NOMO-1 treated with DMSO at 0.1 percent for 48 hours (cell line): ENCODE measurements around the gene RGS7.
"Not testable (repeated sequence)": the region's sequence is repeated elsewhere in the genome, so short reads cannot be mapped to it uniquely, and the experiment has no call there.

Experiments
- DNase-seq: peaks from one replicate; lab custom pipeline; 2025; ENCODE audit not compliant: unreplicated experiment; lab: John Stamatoyannopoulos, UW

The RGS7 gene

DNA sequence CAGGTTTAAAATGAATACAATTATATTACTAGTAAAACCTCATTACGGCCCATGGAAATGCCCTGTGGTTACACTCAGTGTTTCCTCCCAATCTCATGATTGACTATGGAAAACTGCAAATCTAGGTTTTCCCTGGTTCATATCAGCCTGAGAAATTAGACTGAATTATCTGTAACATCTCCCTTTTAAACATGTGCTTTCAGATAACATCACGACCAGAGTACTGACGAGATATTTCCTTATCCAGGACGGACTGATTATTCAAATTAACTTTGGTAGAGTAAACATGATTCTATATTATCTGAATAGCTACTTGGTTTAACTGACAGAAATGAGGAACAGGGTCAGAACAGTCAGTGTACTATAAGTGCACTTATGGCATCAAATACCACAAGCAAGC is 82.3 kb downstream of the RGS7 start:
- DNase-seq: no peak

DNA sequence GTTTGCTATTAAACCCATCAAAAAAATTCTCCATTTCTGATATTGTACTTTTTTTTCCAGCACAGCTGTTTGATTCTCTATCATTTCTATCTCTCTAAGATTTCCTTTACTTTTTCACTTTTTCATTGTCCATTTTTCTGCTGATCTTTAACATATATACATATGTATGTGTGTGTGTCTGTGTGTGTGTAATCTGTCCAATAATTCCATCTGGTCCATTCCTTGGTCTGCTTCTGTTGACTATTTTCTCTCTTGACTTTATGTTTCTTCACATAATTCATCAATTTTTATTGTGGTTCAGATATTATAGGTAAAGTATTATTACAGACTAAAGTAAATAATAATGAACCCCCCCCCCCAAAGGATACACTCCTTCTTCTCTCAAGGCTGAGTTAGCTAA is 84.2 kb downstream of the RGS7 start:
- no peak for DNase-seq

DNA sequence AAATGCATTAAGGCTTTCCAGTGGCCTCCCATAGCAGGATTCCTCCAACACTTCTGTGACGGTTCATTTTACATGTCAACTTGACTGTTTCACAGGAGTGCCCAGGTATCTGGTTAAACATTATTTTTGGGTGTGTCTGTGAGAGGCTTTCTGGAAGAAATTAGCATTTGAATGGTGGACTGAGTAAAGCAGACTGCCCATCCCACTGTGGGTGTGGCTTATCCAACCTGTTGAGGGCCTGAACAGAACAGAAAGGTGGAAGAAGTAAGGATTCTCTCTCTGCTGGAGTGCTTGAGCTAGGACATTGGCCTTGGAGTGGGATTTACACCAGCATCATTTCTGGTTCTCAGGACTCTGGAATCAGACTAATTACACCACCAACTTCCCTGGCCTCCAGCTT is 85.6 kb downstream of the RGS7 start:
- no peak for DNase-seq

DNA sequence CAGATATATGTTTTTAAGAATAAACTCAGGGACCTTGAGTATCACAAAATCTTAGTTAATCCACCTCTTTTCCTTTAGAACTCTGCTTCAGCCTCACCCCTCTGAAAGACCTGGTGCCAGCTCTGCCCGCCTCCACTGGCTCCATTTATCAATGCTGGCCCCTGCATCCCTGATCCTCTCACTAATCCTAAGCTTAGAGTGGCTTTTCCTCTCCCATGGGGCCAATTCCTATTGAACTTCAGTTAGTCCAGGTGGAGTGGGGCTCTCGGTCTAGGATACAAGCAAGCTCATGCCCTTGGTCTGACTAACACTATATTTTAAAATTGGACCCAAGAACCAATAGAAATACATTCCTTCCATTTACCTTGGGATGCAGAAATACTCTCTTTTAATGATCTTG is 87.0 kb downstream of the RGS7 start:
- no peak for DNase-seq

DNA sequence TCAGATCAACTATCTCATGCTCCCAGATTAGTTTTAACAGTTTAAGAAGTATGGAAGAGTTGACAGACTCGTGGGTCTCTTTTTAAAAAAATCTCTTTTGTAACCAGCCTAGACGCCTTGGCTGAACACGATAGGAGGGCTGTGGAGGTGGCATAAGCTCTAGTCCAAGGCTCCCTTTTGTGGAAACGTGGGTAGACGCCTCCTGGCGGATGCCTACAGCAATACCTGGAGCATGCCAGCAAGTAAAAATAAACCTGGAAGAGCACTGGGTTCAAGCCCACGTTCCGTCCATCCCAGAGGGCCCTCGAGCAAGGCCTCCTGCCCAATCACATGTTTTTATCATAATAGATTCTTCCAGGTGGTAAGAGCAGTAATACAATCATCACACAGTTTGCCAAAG is 87.9 kb downstream of the RGS7 start:
- DNase-seq: no peak

DNA sequence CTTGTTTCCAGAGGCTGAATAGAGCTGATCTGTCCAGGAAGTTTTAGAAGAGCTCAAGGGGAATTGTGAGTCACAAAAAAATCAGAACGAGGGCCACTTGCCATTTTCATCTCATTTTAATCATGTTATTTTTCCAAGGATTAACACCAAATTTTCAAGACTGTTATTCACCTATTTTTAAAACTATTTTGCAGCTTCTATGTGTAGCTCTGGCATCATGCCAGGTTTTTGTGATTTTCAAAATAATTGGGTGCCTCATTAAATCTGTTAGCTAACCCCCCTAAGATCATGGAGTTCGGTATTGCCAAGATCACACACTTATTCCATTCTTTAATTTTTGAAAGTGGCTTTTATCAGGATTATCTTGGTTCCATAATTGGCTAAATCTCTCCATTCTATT is 90.9 kb downstream of the RGS7 start:
- DNase-seq: no peak

DNA sequence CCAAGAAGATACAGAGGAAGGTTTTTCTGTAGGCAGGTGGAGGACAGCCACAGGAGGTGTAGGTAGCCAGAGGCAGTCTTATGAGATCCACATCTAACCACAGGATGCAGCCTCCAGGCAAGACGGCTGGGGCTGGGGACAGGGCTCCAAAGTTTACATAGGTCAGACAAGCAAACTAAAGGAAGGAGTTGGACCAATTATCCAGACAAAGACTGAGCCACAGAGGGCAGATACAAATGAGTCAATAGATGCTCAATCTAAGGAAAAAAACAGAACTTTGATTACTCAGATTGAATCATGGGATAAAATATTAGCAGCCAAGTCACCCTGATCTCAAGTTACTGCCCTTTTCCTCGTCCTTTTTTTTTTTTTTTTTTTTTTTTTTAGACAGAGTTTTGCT is 91.6 kb downstream of the RGS7 start:
- no peak for DNase-seq

DNA sequence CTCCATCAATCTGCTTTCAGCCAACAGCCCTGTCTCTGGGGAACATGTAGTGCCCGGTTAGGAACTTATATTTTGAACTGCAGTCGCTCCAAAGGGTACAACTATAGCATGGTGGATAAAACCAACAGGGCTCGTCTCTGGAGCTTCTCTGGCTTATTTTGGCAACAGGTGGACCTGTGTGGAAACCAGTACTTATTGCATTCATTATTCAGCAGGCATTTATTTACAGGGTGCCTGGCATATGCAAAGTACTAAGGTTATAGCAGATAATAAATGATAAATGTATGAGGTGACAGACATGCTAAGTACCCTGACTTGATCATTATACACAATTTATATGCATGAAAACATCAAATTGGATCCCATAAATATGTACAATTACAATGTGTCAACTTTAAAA is 93.7 kb downstream of the RGS7 start:
- DNase-seq: no peak

DNA sequence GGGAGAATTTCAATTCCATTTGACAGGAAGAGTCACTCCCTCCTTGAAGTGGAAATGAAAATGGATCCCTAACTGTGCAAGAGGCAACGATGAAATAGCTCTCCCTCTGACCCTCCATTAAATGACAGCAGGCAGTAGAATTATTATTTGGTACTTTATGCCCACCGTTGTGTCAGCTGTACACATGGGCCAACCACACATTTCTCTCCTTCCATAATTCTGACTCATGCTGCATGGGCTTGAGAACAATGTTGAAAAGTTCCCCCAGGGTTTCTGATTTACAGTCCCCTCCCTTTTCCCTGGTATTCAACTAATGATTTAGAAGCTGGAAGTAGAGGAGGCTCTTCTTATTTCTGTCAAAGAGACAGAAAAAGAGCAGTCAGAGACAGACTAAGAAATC is 103.5 kb downstream of the RGS7 start:
- DNase-seq: no peak

DNA sequence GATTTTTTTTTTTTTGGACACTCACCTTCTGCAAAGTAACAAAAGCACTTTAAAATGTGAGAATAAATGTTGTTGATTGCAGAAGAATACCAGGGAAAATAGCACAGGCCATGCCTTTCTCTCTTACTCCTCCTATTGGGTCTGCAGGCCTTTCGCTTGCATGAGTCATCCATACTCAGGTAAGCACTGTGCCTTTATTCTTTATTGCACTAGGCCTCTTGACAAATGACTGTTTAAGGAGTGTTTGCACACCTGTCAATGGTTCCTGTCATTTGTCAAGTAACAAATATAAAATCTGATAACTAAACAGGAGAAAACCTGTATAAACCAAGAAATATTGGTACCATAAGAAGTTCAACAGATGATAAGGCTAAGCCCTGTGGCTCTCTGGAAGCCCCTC is 106.5 kb downstream of the RGS7 start:
- DNase-seq: no peak

DNA sequence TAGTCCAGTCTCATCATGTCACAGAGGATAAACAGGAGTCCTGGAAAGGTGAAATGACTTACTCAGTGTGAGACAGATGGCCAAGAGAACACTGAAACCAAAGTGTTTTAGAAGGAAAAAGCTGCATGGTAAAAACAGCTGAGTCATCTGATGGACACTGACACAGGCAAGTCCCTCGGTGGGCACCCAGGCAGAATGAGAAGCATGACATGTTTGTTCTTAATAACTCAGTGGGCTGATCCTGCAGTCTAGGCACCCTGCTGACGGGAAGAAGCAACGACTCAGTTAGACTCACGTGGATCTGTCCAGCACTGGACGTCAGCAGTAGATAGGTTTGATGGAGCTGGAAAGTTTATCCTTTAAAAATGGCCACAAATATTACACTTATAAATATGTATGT is 116.9 kb downstream of the RGS7 start:
- DNase-seq: no peak

DNA sequence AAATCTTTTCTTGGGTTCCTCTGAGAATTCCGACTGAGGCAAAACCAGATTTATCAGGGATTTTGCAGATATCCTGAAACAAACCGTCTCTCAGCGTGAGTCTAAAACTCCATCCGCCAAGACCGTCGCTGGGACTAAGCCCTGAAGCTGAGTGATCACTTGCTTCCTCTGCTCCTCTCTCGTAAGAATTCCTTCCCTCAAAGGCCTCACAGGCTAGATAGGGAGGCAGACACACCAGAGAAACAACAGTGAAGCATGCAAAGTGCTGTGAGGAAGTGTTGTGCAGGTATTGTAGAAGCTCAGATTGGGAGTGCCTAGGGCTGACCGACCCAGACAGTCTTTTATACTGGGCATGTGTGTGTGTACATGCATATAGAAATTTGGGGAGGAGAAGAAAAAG is 119.1 kb downstream of the RGS7 start:
- no peak for DNase-seq

DNA sequence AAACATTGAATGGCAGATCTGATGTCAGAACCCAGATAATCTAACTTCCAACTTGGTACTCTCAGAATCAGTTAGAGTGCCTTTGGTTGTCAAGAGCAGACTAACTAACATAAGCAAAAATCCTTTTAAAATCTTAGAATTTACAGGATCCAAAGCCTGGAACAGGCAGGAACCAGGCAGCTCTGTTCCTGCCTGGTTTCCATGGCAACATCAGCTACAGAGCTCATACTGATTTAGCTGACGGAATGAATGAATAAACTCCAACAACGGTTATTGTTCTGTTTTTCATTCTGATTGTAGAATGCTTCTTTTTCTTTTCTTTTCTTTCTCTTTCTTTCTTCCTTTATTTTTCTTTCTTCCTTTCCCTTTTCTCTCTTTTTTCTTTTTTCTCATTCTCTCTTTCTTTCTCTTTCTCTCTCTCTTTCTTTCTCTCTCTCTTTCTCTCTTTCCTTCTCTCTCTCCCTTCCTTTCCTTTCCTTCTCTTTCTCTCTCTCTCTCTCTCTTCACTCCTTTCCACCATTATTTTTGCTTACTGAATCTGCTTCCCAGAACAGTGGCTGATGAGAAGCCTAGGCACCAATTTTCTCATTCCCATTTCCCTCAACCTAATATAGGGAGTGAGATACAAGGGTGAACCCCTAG is 121.6 kb downstream of the RGS7 start:
- no peak for DNase-seq

DNA sequence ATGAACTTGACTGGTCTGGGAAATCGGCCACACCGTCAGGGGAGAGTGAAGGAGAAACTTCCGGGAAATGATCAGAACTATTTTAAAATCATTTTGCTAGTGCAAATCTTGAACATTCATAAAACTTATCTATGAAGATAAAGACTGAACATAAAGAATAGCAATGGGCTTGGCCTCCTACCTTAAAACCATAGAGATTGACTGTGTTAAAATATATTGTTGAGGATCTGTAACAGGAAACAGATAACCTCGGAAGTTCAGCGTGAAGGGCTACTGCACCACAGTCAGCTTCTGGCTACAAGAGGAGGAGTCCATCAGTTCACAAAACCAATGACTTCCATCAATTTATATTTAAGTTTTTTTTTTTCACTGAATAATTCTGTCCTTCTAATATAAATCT is 127.3 kb downstream of the RGS7 start:
- no peak for DNase-seq

DNA sequence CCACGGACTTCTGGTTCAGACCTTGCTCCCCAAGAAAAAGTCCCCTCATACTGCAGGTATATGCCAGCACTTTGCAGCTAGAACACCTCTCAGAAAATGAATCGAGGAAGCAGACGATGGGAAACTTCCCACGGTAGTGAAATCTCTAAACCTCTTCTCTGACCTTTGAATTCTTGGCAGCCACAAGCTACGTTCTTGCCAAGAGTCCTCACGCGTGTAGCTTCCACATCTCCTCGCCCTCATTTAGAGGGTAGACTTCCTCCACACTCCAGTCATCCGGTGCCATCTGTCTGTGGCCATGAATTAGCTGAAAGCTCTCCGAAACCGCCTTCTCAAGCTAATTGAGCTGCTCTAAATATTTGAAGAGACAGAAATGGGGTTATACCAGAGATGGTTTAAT is 127.8 kb downstream of the RGS7 start:
- no peak for DNase-seq

DNA sequence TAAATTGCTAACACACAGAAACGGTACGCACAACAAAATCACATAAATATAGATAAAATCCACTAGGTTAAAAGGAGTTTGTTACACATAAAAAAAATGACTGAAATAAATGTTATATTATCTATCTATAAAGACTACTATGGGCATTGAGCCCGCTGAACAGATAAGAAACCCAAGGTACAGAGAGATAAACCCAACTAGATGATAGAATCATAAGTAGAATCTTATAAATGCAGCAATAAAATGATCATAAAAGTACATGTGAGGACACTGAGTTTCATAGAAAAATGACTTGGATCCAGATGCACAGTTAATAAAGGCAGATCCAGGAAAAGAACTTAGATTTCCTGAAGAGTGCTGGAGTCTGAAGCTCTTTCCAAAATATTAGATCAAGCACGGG is 128.7 kb downstream of the RGS7 start:
- no peak for DNase-seq

DNA sequence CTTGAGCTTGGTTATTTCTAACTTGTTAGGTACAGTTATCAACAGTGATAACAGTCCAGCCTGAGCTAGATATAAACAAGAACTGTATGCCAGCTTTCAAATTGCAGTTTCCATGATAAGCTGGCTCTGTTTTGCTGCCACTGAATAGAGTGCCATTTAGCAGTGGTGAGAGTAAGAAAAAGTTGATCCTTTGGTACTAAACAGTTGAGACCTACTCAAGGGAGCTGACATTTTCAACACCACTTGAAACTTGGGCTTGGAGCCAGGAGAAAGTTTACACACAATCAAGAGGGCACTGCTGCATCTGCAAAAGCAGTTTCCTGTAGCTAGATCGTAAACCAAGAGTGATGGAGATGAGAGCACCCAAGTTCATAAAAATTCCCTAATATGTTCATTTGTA is 131.3 kb downstream of the RGS7 start:
- DNase-seq: no peak

DNA sequence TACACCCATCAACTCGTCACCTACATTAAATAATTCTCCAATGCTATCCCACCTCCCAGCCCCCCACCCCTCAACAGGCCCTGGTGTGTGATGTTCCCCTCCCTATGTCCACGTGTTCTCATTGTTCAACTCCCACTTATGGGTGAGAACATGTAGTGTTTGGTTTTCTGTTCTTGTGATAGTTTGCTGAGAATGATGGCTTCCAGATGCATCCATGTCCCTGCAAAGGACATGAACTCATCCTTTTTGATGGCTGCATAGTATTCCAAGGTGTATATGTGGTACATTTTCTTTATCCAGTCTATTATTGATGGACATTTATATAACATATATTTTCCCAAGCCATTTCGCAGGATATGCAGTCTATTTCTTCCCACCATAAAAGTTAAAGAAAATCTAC is 132.8 kb downstream of the RGS7 start:
- not testable (repeated sequence) for DNase-seq

DNA sequence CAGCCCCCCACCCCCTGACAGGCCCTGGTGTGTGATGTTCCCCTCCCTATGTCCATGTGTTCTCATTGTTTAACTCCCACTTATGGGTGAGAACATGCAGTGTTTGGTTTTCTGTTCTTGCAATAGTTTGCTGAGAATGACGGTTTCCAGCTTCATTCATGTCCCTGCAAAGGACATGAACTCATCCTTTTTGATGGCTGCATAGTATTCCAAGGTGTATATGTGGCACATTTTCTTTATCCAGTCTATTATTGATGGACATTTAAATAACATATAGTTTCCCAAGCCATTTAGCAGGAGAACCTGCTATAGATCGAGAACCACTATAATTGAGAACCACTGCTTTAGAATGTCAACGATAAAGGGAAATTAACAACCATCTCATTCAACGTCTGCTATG is 134.2 kb downstream of the RGS7 start:
- DNase-seq: not testable (repeated sequence)

DNA sequence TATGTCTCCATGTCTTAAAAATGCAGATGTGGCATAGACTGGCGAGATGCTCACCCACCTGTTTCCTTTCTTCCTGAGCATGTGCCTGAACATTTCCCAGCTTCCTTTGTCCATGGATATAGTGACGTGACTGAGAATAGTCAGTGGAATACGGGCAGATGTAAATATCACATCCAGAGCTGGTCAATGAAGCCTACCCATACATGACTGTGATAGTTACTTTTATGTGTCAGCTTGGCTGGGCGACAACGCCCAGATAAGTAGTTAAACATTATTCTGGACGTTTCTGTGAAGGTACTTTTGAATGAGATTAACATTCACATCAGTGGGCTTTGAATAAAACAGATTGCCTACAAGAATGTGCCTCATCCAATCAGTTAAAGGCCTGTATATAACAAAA is 135.7 kb downstream of the RGS7 start:
- DNase-seq: no peak

DNA sequence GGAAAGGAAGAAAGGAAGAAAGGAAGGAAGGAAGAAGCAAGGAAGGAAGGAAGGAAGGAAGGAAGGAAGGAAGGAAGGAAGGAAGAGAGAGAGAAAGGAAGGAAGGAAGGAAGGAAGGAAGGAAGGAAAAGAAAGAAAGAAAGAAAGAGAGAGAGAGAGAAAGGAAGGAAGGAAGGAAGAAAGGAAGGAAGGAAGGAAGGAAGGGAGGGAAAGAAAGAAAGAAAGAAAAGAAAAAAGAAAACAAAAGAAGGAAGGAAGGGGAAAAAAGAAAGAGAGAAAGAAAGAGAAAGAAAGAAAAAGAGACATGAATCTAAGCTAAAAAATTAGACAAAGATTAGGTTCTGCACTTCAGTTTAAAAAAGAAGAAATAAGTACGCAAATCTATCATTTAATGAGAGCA is 136.1 kb downstream of the RGS7 start:
- not testable (repeated sequence) for DNase-seq

DNA sequence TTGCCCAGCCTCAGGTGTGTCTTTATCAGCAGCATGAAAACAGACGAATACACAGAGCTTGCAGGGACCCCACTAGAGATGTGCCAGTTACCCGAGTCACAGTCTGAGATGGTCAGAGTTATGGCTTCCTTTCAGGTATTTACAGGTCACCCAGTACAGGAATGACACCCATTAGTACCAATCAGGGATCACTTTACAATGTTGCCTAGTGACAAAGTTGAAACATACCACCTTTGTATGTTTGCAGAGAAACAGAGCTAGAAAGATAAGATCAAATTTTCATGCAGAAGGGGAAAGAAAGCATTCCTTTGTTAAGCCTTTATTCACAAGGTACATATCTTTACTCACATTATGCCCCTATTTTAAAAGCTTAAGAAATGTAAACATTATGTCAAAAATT is 137.6 kb downstream of the RGS7 start:
- DNase-seq: no peak

DNA sequence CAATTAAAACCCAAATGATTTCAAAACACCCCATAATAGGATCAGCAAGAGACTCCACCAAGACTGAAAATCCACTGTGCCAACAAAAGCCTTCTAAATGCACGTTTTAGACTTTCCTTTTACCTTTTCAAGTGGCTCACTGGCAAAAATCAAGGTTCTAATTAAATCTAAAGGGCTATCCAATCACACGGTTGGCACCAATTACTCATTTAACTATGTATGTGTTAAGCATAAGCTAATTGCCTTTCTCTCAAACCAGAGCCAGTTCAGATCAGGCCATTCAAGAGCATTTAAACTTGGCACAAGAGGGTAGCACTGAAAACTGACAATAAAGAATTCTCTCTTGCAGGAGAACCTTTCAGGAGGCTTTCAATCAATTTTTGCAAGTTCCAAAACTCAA is 139.5 kb downstream of the RGS7 start:
- no peak for DNase-seq

DNA sequence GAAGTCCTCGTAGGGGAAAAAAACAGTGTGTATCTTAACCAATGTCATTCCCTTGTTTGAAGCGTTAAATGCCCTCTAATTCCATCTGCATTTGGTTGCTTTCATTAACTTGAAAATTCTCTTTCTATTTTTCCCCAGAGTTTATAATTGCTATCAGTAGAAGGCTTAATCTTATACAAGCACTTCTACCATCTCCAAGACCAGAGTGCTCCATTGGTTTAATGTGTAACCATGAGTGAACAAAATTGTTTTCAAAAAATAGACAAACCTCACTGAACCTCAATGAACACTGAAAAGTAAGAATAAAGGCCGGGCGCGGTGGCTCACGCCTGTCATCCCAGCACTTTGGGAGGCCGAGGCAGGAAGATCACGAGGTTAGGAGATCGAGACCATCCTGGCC is 141.3 kb downstream of the RGS7 start:
- DNase-seq: no peak
